Progenitor cell of endocrine pancreas (in vitro differentiated cells): Measurements from ENCODE around the gene INCENP. TPM values are rescaled to one million over a fixed set of nuclear protein-coding genes. Genes with fewer than 3 reads are reported as not detected.

ENCODE experiments used
- DNase-seq: peaks from one replicate; pipeline ENCODE4 v3.0.0; 2021; ENCODE audit warnings: low spot score; ENCODE audit not compliant: unreplicated experiment
- H3K27ac Mint-ChIP-seq: 2 replicates; pipeline ENCODE4 v1.8.0; 2021; ENCODE audit warnings: mild to moderate bottlenecking, moderate library complexity, mixed read lengths
- H3K27me3 Mint-ChIP-seq: 2 replicates; pipeline ENCODE4 v1.8.0; 2021; ENCODE audit warnings: mixed read lengths
- H3K36me3 Mint-ChIP-seq: 2 replicates; pipeline ENCODE4 v1.8.0; 2022; ENCODE audit warnings: mixed read lengths; ENCODE audit not compliant: insufficient read depth
- H3K4me1 Mint-ChIP-seq: 2 replicates; pipeline ENCODE4 v1.8.0; 2021; ENCODE audit warnings: low read depth, mixed read lengths
- H3K4me3 Mint-ChIP-seq: 2 replicates; pipeline ENCODE4 v1.8.0; 2021; ENCODE audit warnings: low read depth, mild to moderate bottlenecking, moderate library complexity, mixed read lengths
- H3K9me3 Mint-ChIP-seq: 2 replicates; pipeline ENCODE4 v1.8.0; 2021; ENCODE audit warnings: low read depth, mixed read lengths
- total RNA-seq: library from RNA; stranded (reverse); gene quantifications from 2 replicates; pipeline ENCODE4 v1.2.1, GENCODE V29; 2021
- TF ChIP-seq, protein P1 (sequence below): fragments of 200-600 bp; sonication (generic); IDR thresholded peaks from one replicate; pipeline ENCODE4 v1.5.0; 2021; ENCODE audit warnings: antibody characterized with exemption, mild to moderate bottlenecking; ENCODE audit not compliant: unreplicated experiment

INCENP gene
- total RNA-seq, 1 donor from 2014 or later = 60.5 TPM

DNA sequence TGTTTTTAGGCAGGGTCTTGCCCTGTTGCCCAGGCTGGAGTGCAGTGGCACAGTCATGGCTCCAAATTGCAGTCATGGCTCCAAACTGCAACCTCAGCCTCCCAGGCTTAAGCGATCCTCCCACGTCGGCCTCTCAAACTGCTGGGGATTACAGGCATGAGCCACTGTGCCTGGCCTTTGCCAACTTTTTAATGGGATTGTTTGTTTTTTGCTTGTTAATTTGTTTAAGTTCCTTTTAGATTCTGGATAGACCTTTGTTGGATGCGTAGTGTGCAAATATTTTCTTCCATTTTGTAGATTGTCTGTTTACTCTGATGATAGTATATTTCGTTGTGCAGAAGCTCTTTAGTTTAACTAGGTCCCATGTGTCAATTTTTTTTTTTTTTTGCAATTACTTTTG lies 56.2 kb downstream of the INCENP start:
- TF ChIP-seq, protein P1, sequence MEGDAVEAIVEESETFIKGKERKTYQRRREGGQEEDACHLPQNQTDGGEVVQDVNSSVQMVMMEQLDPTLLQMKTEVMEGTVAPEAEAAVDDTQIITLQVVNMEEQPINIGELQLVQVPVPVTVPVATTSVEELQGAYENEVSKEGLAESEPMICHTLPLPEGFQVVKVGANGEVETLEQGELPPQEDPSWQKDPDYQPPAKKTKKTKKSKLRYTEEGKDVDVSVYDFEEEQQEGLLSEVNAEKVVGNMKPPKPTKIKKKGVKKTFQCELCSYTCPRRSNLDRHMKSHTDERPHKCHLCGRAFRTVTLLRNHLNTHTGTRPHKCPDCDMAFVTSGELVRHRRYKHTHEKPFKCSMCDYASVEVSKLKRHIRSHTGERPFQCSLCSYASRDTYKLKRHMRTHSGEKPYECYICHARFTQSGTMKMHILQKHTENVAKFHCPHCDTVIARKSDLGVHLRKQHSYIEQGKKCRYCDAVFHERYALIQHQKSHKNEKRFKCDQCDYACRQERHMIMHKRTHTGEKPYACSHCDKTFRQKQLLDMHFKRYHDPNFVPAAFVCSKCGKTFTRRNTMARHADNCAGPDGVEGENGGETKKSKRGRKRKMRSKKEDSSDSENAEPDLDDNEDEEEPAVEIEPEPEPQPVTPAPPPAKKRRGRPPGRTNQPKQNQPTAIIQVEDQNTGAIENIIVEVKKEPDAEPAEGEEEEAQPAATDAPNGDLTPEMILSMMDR = no peak
- Mint-ChIP-seq H3K27me3 (peaks cover 17% of the 10 kb centered on the region), H3K4me3 (no peak overlapping the region)

DNA sequence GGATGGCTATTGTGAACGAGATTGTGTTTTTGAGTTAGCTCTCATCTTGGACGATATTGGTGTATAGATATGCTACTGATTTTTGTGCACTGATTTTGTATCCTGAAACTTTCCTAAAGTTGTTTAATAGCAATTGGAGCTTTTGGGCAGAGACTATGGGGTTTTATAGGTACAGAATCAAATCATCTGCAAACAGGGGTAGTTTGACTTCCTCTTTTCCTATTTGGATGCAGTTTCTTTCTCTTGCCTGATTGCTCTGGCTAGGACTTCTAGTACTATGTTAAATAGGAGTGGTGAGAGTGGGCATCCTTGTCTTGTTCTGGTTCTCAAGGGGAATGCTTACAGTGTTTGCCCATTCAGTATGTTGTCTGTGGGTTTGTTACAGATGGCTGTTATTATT lies 57.3 kb downstream of the INCENP start:
- no peak for DNase-seq
- Mint-ChIP-seq H3K4me1 (no peaks in the 10 kb centered on the region), H3K9me3 (peaks cover 7% of the 10 kb centered on the region), H3K27me3 (peaks cover 17% of the 10 kb centered on the region), H3K36me3 (no peaks in the 10 kb centered on the region), H3K27ac (no peak overlapping the region), H3K4me3 (no peak overlapping the region)
- TF ChIP-seq, protein P1 = no peak

More for the DNA sequence above, 56.2 kb downstream of the INCENP start:
- Mint-ChIP-seq H3K27ac (no peak overlapping the region), H3K9me3 (peaks cover 6% of the 10 kb centered on the region), H3K36me3 (no peaks in the 10 kb centered on the region), H3K4me1 (no peaks in the 10 kb centered on the region)
- no peak for DNase-seq

- H3K27me3 Mint-ChIP-seq = peaks cover 12% of the 10 kb centered on the region
- no peak overlapping the region for H3K27ac Mint-ChIP-seq
- no peaks in the 10 kb centered on the region for H3K4me1 Mint-ChIP-seq
- no peak overlapping the region for H3K4me3 Mint-ChIP-seq
- peaks cover 7% of the 10 kb centered on the region for H3K9me3 Mint-ChIP-seq
- DNase-seq = no peak
- no peaks in the 10 kb centered on the region for H3K36me3 Mint-ChIP-seq
- TF ChIP-seq, protein P1 = no peak
Measured at GRCh38 chr11:62182147-62182891, 58.5 kb downstream of the INCENP start.

- DNase-seq = no peak
- no peak overlapping the region for H3K4me3 Mint-ChIP-seq
- H3K9me3 Mint-ChIP-seq = peaks cover 7% of the 10 kb centered on the region
- H3K36me3 Mint-ChIP-seq = no peaks in the 10 kb centered on the region
- TF ChIP-seq, protein P1 = no peak
- H3K4me1 Mint-ChIP-seq = no peaks in the 10 kb centered on the region
- peaks cover 16% of the 10 kb centered on the region for H3K27me3 Mint-ChIP-seq
- H3K27ac Mint-ChIP-seq = no peak overlapping the region
Measured at GRCh38 chr11:62186195-62186594, 62.4 kb downstream of the INCENP start.

GRCh38 chr11:62190011-62190410 lies 66.2 kb downstream of the INCENP start, which contains the start of gene SCGB1D1:
Gene SCGB1D1 (plus strand): TSS chr11:62190216. CDS start chr11:62190285, 69 bp downstream.
- H3K27me3 Mint-ChIP-seq = peaks cover 14% of the 10 kb centered on the region

More at GRCh38 chr11:62190011-62190410, 66.2 kb downstream of the INCENP start, which contains the start of gene SCGB1D1:
- peaks cover 5% of the 10 kb centered on the region for H3K4me1 Mint-ChIP-seq
- H3K27ac Mint-ChIP-seq = no peak within 1 kb of the TSS
- no peak for DNase-seq
- peaks cover under 1% of the 10 kb centered on the region for H3K9me3 Mint-ChIP-seq
- no peak within 1 kb of the TSS for H3K4me3 Mint-ChIP-seq
- H3K36me3 Mint-ChIP-seq = no peaks in the 10 kb centered on the region
- TF ChIP-seq, protein P1 = no peak
